H9 (cell line): ENCODE measurements around the gene ITCH. TPM values are rescaled to one million over a fixed set of nuclear protein-coding genes. Genes with fewer than 3 reads are reported as not detected.

Source experiments
- DNase-seq: peaks from one replicate; pipeline ENCODE4 v3.0.0-alpha.2; 2017
- H2AFZ ChIP-seq: one replicate; pipeline ENCODE4 v1.6.1; 2013; ENCODE audit warnings: mild to moderate bottlenecking, low read length, control low read depth, moderate library complexity
- H2AK5ac ChIP-seq: 2 replicates; pipeline ENCODE4 v1.6.1; 2013; ENCODE audit warnings: low read length, control low read depth, mixed read lengths; ENCODE audit not compliant: insufficient read length
- H2BK120ac ChIP-seq: one replicate; pipeline ENCODE4 v1.6.1; 2013; ENCODE audit warnings: low read depth, mild to moderate bottlenecking, low read length, control low read depth, inconsistent platforms; ENCODE audit not compliant: poor library complexity, severe bottlenecking
- H2BK12ac ChIP-seq: 2 replicates; pipeline ENCODE4 v1.6.1; 2013; ENCODE audit warnings: low read length, control low read depth, mixed read lengths, low read depth; ENCODE audit not compliant: insufficient read length
- H2BK15ac ChIP-seq: 2 replicates; pipeline ENCODE4 v1.6.1; 2013; ENCODE audit warnings: low read depth, low read length, control low read depth
- H2BK20ac ChIP-seq: one replicate; pipeline ENCODE4 v1.6.1; 2013; ENCODE audit warnings: low read depth, mild to moderate bottlenecking, low read length, control low read depth, inconsistent platforms; ENCODE audit not compliant: poor library complexity, severe bottlenecking
- H2BK5ac ChIP-seq: 2 replicates; pipeline ENCODE4 v1.6.1; 2013; ENCODE audit warnings: low read length, control low read depth, mixed read lengths; ENCODE audit not compliant: insufficient read length
- H3K14ac ChIP-seq: 2 replicates; pipeline ENCODE4 v1.6.1; 2013; ENCODE audit warnings: low read length, control low read depth; ENCODE audit not compliant: insufficient read depth
- H3K18ac ChIP-seq: 2 replicates; pipeline ENCODE4 v1.6.1; 2013; ENCODE audit warnings: low read depth, mild to moderate bottlenecking, mixed read lengths, low read length, control low read depth; ENCODE audit not compliant: insufficient read length
- H3K23ac ChIP-seq: 2 replicates; pipeline ENCODE4 v1.6.1; 2013; ENCODE audit warnings: low read length, control low read depth, mixed read lengths, low read depth; ENCODE audit not compliant: insufficient read length
- H3K23me2 ChIP-seq: 2 replicates; pipeline ENCODE4 v1.6.1; 2013; ENCODE audit warnings: low read depth, mild to moderate bottlenecking, mixed read lengths, low read length, control low read depth; ENCODE audit not compliant: insufficient read length, poor library complexity, severe bottlenecking
- H3K27ac ChIP-seq: 2 replicates; pipeline ENCODE4 v1.5.1; 2013; ENCODE audit warnings: low read length, control low read depth, mixed read lengths, low read depth; ENCODE audit not compliant: insufficient read length
- H3K27me3 ChIP-seq: 2 replicates; pipeline ENCODE4 v1.6.1; 2013; ENCODE audit warnings: low read length, control low read depth, inconsistent platforms; ENCODE audit not compliant: insufficient read depth
- H3K4ac ChIP-seq: 2 replicates; pipeline ENCODE4 v1.6.1; 2013; ENCODE audit warnings: low read depth, mild to moderate bottlenecking, control low read depth, inconsistent platforms, low read length, moderate library complexity
- H3K4me1 ChIP-seq: 2 replicates; pipeline ENCODE4 v1.6.1; 2013; ENCODE audit warnings: low read length, control low read depth, inconsistent platforms; ENCODE audit not compliant: insufficient read depth
- H3K4me2 ChIP-seq: 2 replicates; pipeline ENCODE4 v1.6.1; 2013; ENCODE audit warnings: low read length, control low read depth, mixed read lengths; ENCODE audit not compliant: insufficient read length, insufficient read depth
- H3K56ac ChIP-seq: 2 replicates; pipeline ENCODE4 v1.6.1; 2013; ENCODE audit warnings: low read depth, mild to moderate bottlenecking, mixed read lengths, low read length, control low read depth; ENCODE audit not compliant: insufficient read length
- H3K79me1 ChIP-seq: 2 replicates; pipeline ENCODE4 v1.6.1; 2013; ENCODE audit warnings: low read depth, mild to moderate bottlenecking, moderate library complexity, low read length, control low read depth, inconsistent platforms; ENCODE audit not compliant: insufficient read depth, poor library complexity, severe bottlenecking
- H3K79me2 ChIP-seq: 2 replicates; pipeline ENCODE4 v1.6.1; 2013; ENCODE audit warnings: low read length, control low read depth, inconsistent platforms; ENCODE audit not compliant: insufficient read depth
- H3K9ac ChIP-seq: 2 replicates; pipeline ENCODE4 v1.6.1; 2013; ENCODE audit warnings: low read length, control low read depth, mixed read lengths; ENCODE audit not compliant: insufficient read length; ENCODE audit errors: extremely low read depth
- H3K9me3 ChIP-seq: one replicate; pipeline ENCODE4 v1.6.1; 2013; ENCODE audit warnings: low read depth, low read length, inconsistent platforms; ENCODE audit not compliant: control insufficient read depth
- H3T11ph ChIP-seq: one replicate; pipeline ENCODE4 v1.6.1; 2013; ENCODE audit warnings: mild to moderate bottlenecking, low read length, control low read depth, inconsistent platforms
- H4K20me1 ChIP-seq: one replicate; pipeline ENCODE4 v1.6.1; 2013; ENCODE audit not compliant: control insufficient read depth, insufficient read length, insufficient read depth
- H4K5ac ChIP-seq: 2 replicates; pipeline ENCODE4 v1.6.1; 2013; ENCODE audit warnings: low read depth, mild to moderate bottlenecking, mixed read lengths, low read length, control low read depth; ENCODE audit not compliant: insufficient read length
- H4K8ac ChIP-seq: replicated peaks from 2 replicates; pipeline ENCODE4 v1.6.1; 2013; ENCODE audit warnings: low read length, control low read depth, mixed read lengths, low read depth; ENCODE audit not compliant: insufficient read length
- H4K91ac ChIP-seq: 2 replicates; pipeline ENCODE4 v1.6.1; 2013; ENCODE audit warnings: low read depth, mild to moderate bottlenecking, moderate library complexity, mixed read lengths, low read length, control low read depth; ENCODE audit not compliant: insufficient read length
- H3K27ac Mint-ChIP-seq, 3 experiments: 2 replicates in 2 of 3; 3 replicates in 1 of 3; pipeline ENCODE4 v1.8.0; 2020 to 2021; ENCODE audit warnings: mixed read lengths in 3 of 3, mild to moderate bottlenecking in 1 of 3, moderate library complexity in 1 of 3
- H3K27me3 Mint-ChIP-seq: 2 replicates; pipeline ENCODE4 v1.8.0; 2021; ENCODE audit warnings: low read depth, mild to moderate bottlenecking, moderate library complexity, mixed read lengths
- H3K36me3 Mint-ChIP-seq, 3 experiments: 2 replicates in 2 of 3; 3 replicates in 1 of 3; pipeline ENCODE4 v1.8.0; 2020 to 2021; ENCODE audit warnings: low read depth in 3 of 3, mixed read lengths in 3 of 3; ENCODE audit not compliant: insufficient read depth in 1 of 3
- H3K4me1 Mint-ChIP-seq, 2 experiments: 2 replicates each; pipeline ENCODE4 v1.8.0; 2020; ENCODE audit warnings: mixed read lengths in 2 of 2
- H3K4me3 Mint-ChIP-seq, 2 experiments: 2 replicates in 1 of 2; 3 replicates in 1 of 2; pipeline ENCODE4 v1.8.0; 2020 to 2021; ENCODE audit warnings: mild to moderate bottlenecking in 2 of 2, mixed read lengths in 2 of 2, moderate library complexity in 1 of 2
- H3K9me3 Mint-ChIP-seq, 2 experiments: 2 replicates in 1 of 2; 3 replicates in 1 of 2; pipeline ENCODE4 v1.8.0; 2020; ENCODE audit warnings: mild to moderate bottlenecking in 2 of 2, mixed read lengths in 2 of 2, moderate library complexity in 1 of 2
- CTCF ChIP-seq: fragments of 200-600 bp; sonication (generic); conservative IDR thresholded peaks from 3 replicates; pipeline ENCODE4 v1.8.0; 2021; ENCODE audit warnings: antibody characterized with exemption, mild to moderate bottlenecking
- WGBS: extraction: QIAGEN DNeasy Blood & Tissue Kit; methylation state at CpG from one replicate; pipeline ENCODE4 v1.1.7; 2013; ENCODE audit warnings: missing lambda C conversion rate, low lambda C conversion rate, mixed read lengths; ENCODE audit not compliant: insufficient read length; ENCODE audit errors: extremely low coverage; 5-methylcytosine and 5-hydroxymethylcytosine counted together
- total RNA-seq: library from RNA; stranded (reverse); gene quantifications from 2 replicates; pipeline ENCODE4 v1.2.1, GENCODE V29; 2021

ITCH gene
- total RNA-seq, 1 experiment from 2014 or later, result 55.9 TPM

DNA sequence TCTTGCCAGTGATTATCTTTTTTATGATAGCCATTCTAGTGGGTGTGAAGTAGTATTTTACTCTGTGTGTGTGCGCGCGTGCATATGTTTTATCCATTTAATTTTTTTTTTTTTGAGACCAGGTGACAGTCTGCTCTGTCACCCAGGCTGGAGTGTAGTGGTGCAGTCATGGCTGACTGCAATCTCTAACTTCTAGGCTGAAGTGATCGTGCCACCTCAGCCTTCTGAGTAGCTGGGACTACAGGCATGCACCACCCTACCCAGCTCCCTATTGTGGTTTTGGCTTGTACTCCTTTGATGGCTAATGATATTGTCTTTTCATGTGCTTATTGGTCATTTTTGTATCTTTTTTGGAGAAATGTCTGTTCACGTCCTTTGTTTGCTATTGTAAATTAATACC, 33.3 kb downstream of the ITCH start:
- Histone ChIP-seq H3K9ac (no peak overlapping the region), H3K14ac (no peak overlapping the region), H3K27ac (no peak overlapping the region), H3K79me1 (peaks cover 4% of the 10 kb centered on the region), H4K91ac (no peak overlapping the region), H2BK15ac (no peak overlapping the region), H2BK120ac (no peak overlapping the region), H4K20me1 (no peaks in the 10 kb centered on the region), H4K5ac (no peak overlapping the region), H2BK12ac (no peak overlapping the region), H4K8ac (no peak overlapping the region), H3K23ac (no peak overlapping the region), H3K79me2 (no peaks in the 10 kb centered on the region; the same call in 1 of the 2 replicates), H3K56ac (no peak overlapping the region), H3K18ac (no peak overlapping the region), H3K27me3 (no peaks in the 10 kb centered on the region), H3K4me1 (no peaks in the 10 kb centered on the region), H3T11ph (no peak overlapping the region), H3K23me2 (no peaks in the 10 kb centered on the region), H2AFZ (no peak overlapping the region), H3K4ac (no peak overlapping the region), H3K9me3 (no peaks in the 10 kb centered on the region), H2AK5ac (no peak overlapping the region), H2BK5ac (no peak overlapping the region), H3K4me2 (no peak overlapping the region), H2BK20ac (no peak overlapping the region)
- TF ChIP-seq CTCF, result no peak
- Mint-ChIP-seq H3K27ac (0 out of 7 replicates have a peak overlapping the region, but pooled peaks of 1 of the 3 experiments have one; percentile 57), H3K27me3 (no peaks in the 10 kb centered on the region), H3K36me3 (peaks cover 11 to 50% (median 48%) of the 10 kb centered on the region in 3 experiments; a peak in 6 of 7 replicates), H3K4me3 (no peak overlapping the region), H3K9me3 (no peaks in the 10 kb centered on the region), H3K4me1 (peaks cover 7 to 8% of the 10 kb centered on the region in 2 experiments)
- no peak for DNase-seq
- no CpG with 5 or more reads among the region's 5 CpGs for WGBS
